GM18907 (cell line): ENCODE results near the gene SH3RF3.

Experiments used
- ATAC-seq: cut with Tn5 transposase; IDR thresholded peaks from one replicate; pipeline ENCODE4 v1.9.1; 2021; ENCODE audit warnings: mild to moderate bottlenecking, moderate library complexity; ENCODE audit not compliant: unreplicated experiment

The SH3RF3 gene

DNA sequence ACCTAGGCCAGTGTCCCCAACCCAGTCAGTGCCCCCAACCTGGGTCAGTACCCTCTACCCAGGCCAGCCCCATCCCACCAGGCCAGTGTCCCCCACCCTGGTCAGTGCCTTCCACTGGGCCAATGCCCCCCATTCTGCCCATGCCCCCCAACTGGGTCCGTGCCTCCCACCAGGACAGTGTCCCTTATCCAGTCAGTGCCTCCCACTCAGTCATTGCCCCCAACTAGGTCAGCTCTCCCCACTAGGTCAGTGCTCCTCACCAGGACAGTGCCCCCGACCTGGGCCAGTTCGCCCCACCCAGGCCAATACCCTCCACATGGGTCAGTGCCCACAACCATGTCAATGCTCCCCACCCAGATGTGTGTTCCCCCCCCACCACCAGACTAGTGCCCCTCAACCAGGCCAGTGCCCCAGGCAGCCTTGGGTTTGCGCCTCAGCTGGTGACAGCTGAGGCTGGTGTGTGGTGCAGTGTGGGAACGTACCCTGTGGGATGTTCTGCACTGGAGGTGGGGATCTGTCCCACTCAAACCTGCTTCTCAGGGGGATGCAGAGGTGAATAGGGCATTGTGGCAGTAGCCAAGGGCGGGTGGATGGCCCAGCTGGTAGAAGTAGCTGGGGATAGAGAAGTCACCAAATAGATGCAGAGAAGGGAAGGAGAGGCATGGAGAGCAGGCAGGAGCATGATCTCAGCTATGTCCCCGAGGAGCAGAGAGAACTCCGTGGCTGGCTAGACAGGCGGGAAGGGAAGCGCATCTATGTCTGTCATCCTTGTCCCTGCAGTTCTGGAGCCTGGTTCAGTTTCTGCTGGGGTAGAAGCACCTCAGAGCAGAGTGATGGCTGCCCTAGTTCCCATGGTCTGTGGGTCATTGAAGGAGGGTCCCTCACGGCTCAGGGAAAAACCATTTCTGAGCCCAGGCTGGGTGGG lies 168.8 kb downstream of the SH3RF3 start:
- ATAC-seq = no peak

DNA sequence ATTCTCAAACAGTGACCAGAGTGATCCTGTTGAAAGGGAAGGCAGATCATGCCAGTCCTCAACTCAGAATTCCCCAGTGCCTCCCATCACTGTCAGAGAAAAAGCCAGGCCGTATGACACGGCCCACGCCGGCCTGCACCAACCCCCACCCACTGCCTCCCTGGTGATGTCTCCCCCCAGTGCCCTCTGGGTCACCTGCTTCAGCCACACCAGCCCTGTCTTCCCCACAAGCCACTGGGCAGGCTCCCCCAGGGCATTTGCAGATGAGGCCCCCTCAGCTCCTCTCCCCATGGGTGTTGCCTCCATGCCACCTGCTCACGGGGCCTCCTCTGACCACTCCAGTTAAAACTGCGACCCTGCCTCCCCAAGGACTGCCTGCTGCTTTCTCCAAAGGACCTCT lies 169.8 kb downstream of the SH3RF3 start:
- no peak for ATAC-seq

DNA sequence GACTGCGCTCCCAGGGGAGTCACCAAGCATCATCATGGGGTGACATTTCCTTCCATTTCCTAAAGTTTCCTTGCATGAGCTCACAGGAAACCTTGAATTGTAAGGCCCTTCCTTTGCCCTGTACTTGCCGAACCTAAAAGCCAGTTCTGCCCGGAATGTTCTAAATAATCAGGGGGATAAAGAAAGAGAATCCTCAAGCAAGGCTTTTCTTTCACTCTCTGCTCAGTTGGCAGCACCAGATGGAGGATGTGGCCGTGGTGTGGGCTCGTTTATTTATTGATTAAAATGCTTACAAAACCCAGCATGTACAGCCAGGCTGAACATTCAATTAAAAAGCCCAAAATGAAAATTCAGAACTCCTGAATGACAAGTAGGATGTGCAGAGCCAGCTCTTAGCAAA lies 170.5 kb downstream of the SH3RF3 start:
- no peak for ATAC-seq

DNA sequence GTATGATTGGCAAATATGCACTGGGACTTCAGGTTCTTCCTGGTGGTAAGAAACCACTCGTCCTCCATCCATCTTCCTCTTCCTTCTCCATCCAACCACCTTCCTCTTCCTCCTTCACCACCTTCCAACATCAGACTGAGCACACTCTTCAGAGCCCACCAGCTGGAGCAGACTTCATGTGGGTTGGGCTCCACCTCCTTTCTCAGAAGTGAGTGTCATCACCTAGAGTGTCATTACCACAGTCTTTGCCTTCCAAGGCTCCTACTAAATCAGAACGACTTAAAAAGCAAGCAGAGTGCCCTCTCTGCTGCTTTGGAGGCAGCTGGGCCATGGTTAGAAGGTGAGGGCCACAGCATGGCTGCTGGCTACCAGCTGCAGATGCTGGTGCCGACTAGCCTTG lies 171.6 kb downstream of the SH3RF3 start:
- no peak for ATAC-seq

DNA sequence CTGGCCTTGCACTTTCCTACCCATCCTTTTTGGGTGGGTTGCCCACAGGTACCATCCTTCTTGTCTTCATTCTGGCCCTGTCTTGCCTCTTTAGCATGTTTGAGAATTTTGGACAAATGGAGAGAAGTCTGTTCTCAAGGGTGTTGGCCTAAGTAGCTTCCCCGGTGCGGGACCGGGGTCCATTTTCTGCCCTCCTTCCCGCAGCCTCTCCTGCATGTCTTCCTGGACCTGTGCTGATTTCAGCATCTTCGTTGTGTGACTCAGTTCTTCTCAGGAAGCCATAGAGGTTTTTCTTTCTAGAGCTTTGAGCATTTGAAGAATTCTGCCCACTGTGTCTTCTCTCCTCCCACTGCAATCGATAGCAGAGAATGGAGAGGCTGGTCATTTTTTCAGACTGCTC lies 172.7 kb downstream of the SH3RF3 start:
- no peak for ATAC-seq

DNA sequence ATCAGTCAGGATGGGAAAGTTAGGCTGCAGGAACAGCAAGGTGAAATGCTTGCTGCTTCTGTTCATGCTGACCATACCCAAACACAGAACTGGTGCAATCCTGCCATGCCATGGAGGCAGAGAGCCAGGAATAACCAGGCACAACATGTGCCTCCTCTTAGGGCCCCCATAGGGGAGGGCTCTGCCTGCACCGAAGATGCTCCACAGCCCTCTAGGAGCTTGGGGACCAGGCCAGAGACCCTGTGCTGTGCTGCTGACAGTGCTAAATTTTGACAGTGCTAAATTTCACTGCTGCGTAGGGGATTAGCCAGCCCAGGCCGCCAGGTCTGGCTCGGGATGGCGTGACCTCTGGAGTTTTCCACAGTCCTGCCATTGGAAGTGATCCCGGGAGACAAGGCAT lies 173.3 kb downstream of the SH3RF3 start:
- ATAC-seq = no peak

DNA sequence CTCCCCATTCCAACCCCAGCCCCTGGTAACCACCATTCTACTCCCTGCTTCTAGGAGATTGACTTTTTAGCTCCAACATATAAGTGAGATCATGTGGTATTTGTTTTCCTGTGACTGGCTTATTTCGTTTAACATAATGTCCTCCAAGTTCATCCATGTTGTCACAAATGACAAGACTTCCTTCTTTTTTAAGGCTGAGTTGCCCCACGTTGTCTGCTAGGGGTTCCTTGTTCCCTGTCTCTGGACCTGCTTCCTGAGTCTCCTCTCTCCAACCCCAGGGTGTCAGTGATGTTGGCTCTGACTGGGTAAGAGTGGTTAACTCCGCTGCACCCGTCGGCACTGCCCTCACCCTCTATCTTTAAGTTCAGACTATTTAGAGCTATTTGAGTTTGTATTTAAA lies 175.2 kb downstream of the SH3RF3 start:
- no peak for ATAC-seq

DNA sequence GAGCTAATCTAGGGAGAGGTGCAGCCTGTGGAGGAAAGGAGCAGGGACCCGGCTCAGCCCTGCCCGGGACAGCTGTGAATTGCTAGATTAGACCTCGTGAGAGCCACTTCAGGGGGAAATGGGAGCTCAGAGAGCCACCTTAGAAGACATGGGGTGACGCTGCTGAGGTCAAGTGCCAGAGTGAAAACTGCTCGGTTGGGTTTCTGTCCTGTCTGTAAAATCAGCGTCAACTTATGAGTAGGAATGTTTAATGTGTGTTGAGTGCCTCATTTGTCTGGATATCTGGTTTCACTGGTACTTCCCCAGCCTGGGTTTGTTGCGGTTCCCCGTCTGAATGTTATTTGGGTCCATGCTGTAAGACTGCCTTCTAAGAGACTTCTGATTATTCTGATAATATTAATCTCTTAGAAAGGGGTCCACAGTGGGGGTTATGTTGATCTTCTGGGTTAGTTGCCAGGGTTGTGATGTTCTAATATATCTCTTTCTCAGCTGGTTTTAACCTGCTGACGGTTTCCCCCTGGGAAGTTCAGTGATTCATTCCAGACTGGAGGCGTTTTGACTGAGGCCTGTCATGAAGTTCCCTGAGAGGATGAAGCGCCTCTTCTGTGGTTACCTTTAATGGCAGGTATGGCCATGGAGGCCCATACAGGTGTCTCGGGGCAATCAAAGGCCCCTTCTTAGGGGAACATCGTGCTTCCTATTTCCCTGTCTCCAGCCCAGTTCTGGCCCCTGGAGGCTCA lies 175.9 kb downstream of the SH3RF3 start:
- ATAC-seq = no peak

DNA sequence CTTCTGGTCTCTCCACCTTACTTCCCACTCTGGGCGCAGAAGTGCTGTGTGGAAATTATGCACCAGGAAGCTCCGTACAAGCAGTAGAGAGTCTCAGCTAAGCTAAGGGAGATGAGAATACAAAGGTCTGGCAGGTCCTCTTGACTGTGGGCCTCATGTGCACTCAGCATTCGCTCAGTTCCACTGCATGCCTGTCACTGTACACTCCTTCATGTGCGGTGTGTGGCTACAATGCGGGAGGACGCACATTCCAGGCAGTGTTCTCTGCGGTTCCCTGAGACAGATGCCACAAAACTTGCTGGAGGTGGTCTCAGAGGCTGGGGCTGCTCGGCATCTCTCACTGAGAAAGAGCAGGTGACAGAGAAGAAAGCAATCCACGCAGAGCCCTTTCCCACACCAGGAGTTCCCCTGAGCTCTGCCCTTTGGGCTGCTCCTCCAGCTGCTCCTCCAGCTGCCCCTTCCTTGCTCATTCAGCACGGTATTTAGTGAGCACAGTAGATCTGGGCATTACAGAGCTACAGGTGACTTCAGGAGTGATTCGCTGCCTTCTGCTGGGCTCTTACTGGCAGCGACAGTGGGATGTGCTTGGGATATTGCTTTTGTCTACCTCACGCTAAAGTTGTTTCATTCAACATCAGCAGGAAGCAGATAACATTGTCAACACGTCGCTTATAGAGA lies 176.6 kb downstream of the SH3RF3 start:
- no peak for ATAC-seq

DNA sequence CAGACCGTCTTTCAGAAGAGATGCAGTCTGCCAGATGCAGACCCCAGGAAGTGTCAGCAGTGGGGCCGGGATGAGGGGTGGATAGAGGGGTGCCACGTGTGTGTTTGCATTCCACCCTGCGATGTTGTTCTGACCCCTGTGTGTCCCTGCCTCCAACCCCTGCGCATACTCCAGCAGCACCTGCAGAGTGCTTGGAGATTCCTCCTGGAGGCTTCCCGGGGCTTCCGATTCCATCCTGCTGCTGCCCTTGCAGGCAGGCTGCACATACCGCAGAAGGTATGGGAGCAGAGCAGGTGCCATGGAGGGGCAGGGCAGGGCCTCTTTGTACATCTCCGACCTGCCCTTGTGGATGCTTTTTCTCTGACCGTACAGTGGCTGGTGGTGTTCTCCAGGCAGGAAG lies 177.2 kb downstream of the SH3RF3 start:
- ATAC-seq = no peak

DNA sequence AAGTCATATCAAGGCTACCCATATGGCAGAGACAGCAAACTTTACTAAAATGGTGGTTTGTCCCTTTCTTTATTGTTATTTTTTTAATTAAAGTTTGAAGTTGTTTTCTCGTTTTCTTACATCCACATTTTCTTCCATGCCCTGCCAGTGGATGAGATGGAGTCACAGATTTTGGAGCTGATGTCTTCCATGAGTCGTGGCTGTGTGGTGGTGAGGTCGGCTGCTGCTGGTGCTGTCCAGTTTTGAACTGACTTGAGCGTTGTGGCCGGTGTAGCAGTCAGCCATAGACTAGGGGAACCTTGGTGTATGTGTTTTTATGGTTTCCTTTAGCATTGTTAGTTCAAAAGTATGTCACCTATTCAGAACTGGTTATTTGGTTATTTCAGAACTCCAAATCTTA lies 182.8 kb downstream of the SH3RF3 start:
- no peak for ATAC-seq

DNA sequence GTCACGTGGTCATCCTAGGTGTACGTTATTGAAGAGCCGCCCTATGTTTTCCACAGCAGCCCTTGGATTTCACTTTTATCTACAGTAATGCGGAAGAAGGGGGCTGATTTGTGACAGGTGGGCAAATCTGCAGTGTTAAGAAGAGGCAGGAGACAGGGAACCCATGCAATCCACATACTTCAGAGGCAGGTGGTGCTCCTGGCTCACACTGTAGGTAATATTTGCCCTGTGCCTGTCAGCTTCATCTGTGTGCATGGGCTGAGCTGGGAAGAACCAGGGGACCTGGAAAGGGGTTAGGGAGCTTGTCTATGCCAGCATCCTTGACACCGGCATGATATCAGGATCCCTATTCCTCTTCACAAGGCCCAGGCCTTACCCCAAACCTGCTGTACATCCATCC lies 183.9 kb downstream of the SH3RF3 start:
- no peak for ATAC-seq

DNA sequence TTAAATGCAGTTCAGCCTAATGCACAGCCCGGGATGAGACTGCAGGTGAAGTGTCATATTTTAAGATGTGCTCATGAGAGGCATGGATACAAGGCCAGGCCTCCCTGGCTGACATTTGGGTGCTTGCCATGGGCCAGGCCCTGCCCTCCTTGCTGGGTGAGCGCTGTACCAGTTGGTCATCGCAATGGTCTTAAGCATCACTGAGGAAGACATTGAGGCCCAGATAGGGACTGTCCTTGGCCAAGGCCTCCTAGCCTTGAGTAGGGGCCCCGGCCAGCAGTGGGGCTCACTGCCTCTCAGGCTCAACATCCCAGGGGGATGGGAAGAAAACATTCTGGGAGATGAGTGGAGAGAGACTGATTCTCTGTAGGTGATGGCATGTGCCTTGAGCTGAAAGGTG lies 184.3 kb downstream of the SH3RF3 start:
- ATAC-seq = no peak

DNA sequence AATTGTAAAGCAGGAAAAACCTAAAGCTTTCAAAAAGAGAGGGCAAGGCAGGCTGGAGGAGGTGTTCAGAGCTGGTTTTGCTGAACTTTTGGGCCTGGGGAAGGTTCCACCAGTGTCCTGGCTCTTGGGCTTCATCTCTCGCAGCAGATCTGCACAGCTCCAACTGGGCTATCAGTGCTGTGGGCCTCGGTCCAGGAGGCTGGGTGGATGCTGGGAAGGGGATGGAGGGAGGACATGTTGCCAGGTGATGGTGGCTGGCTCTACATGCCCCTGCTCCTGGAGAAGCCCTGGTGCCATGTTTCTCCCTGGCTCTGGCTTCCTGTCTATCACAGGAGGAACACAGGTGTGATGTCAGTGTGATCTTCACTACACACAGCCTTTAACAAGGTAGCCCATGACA lies 187.1 kb downstream of the SH3RF3 start:
- no peak for ATAC-seq

DNA sequence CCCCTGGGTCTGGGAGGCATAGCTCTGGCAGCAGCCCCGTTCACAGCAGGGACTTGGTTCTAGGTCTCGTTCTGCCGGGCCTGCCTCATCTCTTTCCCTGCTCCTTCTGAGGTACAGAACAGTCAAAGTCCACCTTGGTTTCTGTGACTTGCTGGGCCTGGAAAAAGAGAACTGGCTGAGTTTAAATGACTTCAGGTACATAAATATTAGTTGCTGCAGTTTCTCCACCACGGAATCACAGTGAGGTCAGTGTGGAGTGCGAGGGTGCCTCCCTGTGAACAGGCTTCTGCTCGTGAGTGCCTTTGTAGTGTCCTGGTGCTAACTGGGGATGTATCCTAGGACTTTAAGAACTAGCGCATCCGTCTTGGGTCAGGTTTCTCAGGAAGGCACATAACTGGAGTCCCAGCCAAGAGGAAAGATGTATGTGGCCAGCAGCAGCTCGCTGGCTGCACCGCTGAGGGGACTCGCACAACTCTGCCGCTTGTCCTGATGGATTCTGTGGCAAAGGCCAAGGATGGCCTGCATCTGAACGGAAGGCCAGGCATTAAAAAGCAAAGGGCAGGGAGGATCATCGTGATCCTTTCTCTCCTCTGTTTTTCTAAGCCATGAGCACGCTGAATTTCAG lies 188.6 kb downstream of the SH3RF3 start:
- ATAC-seq = no peak

DNA sequence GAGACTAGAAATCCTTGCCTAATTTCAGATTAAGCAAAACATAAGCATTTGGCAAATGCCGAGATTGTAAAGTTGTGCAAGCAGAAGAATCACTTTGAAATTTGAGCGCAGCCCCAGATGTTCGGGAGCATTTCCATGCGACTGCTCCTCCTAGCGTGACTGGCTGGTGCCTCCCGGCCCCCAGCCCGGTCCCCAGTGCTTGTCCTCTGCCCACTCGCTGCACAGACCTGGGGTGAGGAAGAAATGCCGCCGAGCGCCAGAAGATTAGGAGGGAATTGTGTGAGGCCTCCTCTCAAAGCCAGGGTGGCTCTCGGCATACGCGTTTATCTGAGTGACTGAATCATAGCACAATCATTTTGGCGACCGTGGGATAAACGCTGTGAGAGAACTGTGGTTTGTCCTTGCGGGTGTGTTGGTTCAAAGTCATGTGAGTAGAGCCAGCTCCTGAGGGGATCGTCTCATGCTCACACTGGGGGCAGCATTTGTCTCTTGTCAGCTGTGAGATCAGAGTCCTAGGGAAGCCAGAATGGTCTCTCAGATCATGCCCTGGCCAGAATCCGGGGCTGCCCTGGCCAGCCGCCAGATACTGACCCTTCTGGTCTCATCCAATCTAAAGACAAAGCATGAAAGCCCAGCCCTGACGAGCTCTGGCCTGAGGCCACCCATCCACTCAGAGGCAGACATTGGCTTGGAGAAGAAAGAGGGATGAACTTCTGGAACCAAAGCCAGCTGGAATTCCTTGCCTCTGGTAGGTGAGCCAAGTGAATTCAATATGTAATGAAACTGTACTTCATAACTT lies 189.3 kb downstream of the SH3RF3 start:
- ATAC-seq = no peak

DNA sequence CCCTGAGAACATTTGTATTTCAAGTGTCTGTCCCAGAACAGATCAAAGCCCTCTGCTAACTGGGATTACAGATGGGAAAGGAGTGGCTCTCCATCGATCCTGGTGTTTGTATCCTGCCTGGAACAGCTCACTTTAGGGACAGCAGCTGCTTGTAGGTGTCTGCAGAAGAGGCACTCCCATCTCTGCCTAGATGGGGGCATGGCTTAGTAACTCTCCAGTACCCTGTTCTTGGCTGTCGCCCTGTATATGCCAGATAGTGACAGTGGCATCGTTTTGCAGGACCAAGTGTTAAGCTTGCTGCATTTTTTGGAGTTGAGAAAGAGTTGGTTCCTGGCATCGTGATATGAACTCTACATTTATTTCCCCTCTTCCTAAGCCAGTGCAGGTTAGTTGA lies 189.9 kb downstream of the SH3RF3 start:
- ATAC-seq = no peak

DNA sequence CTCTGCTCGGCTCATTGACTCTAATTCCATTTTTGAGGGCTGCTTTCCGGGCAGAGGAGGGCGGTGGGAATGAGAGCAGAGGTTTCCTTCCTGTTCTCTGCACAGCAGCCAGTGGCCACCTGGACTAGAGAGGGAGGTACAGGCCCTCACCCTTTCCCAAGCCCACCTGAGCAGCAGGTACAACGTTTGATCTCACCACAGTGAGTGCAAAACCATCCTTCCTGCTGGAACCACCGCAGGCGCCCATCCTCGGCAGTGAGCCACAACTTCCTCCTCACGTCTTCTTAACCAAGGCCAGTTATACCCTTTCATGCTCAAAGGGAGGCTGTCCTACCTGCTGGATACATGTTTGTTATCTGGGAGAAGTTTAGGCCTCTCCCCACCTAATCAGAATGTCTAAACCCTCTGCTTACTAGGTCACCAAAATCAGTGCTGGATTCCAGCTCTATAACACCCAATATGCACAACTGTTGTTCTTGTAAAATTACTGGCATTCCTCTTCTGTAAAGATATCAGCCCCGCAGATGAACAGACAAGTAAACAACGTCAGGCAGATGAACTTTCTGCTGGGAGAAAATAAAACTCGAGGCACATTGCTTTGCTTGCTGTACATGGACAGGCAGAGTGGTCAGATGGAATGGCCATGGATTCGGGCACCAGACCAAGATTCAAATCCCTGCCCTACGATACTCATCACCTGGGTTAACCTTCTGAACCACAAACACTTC lies 191.4 kb downstream of the SH3RF3 start:
- no peak for ATAC-seq

DNA sequence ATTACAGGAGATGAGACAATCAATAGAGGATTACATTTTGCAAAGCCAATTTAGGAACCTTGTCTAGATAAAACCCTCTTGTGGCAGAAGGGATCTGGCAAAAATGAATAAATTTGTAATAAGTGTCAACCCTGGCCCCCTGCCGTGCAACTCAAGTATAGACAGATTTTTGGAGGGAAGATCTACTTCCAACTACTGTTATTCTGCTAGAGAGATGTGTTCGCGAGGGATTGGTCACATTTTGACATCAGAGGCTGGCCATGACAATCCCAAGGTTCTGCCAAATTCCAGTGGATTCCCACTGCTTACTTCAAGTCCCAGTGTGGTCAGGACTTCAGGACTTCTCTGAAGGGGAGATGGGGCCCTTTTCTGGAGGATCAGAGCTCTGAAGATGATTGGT lies 192.6 kb downstream of the SH3RF3 start:
- ATAC-seq = no peak

DNA sequence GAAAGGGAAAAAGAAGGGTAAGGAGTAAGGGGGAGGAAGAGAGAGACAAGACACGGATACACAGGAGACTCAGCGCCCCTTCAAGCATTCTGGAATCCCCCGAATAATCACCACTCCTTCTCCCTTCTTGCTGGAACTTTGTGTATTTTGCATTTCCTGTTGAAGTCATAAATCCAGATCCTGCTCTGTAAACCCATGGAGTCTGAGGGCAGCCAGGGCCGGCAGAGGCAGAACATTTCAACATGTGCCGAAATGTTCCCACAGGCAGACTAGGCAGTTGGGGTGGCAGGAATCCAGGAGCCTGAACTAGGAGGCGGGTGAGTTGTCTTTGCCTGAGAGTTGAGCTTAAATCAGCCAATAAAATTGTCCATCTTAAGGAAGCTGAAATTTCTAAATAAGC lies 193.1 kb downstream of the SH3RF3 start:
- no peak for ATAC-seq
